K562 (cell line): ENCODE data around the gene CTNS. TPM values are rescaled to one million over a fixed set of nuclear protein-coding genes. Genes with fewer than 3 reads are reported as not detected.

ENCODE experiments used
- CC2D1A ChIP-seq: fragments of 450-650 bp; IDR thresholded peaks from 2 replicates; pipeline ENCODE4 v1.6.1; 2017; ENCODE audit warnings: mild to moderate bottlenecking
- CREM ChIP-seq: IDR thresholded peaks from 2 replicates; pipeline ENCODE4 v1.6.1; 2014; ENCODE audit warnings: antibody characterized with exemption, low read depth
- E2F4 ChIP-seq: sonication (generic); formaldehyde crosslinking; IDR thresholded peaks from 2 replicates; pipeline ENCODE4 v1.8.0; 2022; ENCODE audit warnings: mild to moderate bottlenecking, low read depth, missing genetic modification reagents
- GABPA ChIP-seq: fragments of 200-800 bp; sonication (Bioruptor generic); conservative IDR thresholded peaks from 2 replicates; pipeline ENCODE4 v1.6.1; 2016; ENCODE audit warnings: low read depth, missing genetic modification characterization, missing compliant biosample characterization
- KLF16 ChIP-seq: IDR thresholded peaks from 2 replicates; pipeline ENCODE4 v1.6.1; 2016; ENCODE audit warnings: antibody characterized with exemption
- L3MBTL2 ChIP-seq: fragments of 450-650 bp; IDR thresholded peaks from 2 replicates; pipeline ENCODE4 v1.6.1; 2016; ENCODE audit warnings: mild to moderate bottlenecking, moderate library complexity
- MAZ ChIP-seq, 2 experiments: fragments of 450-650 bp in 1 of 2; sonication (generic) in 1 of 2; formaldehyde crosslinking; IDR thresholded peaks in 1 of 2; conservative IDR thresholded peaks in 1 of 2; 2 replicates each; pipeline versions ENCODE4 v1.4.0 to v1.5.0; 2020; ENCODE audit warnings: mild to moderate bottlenecking in 1 of 2, missing genetic modification reagents in 1 of 2
- NR2C1 ChIP-seq, 2 experiments: fragments of 450-650 bp; IDR thresholded peaks; 2 replicates each; pipeline ENCODE4 v1.6.1; 2017; ENCODE audit warnings: mild to moderate bottlenecking in 2 of 2, antibody characterized with exemption in 1 of 2, inconsistent platforms in 1 of 2, missing compliant biosample characterization in 1 of 2, missing genetic modification characterization in 1 of 2
- RB1 ChIP-seq: fragments of 450-650 bp; IDR thresholded peaks from 2 replicates; pipeline ENCODE4 v1.6.1; 2017; ENCODE audit warnings: low read depth, mild to moderate bottlenecking
- REST ChIP-seq, 2 experiments: fragments of 450-650 bp; formaldehyde crosslinking in 1 of 2; IDR thresholded peaks; 2 replicates each; pipeline versions ENCODE4 v1.4.0 to v1.6.1; 2014 to 2020; ENCODE audit warnings: mild to moderate bottlenecking in 2 of 2, borderline replicate concordance in 1 of 2, low read depth in 1 of 2
- SMAD2 ChIP-seq: fragments of 150-350 bp; IDR thresholded peaks from 2 replicates; pipeline ENCODE4 v1.6.1; 2014; ENCODE audit warnings: low read depth, mild to moderate bottlenecking, low read length
- SMC3 ChIP-seq: conservative IDR thresholded peaks from 2 replicates; pipeline ENCODE4 v1.6.1; 2011; ENCODE audit warnings: low read depth, low read length, improper control_type of control experiment; ENCODE audit not compliant: insufficient read depth
- SNRNP70 ChIP-seq: fragments of 200-400 bp; formaldehyde crosslinking; optimal IDR thresholded peaks from 2 replicates; pipeline ENCODE3; 2017; ENCODE audit warnings: low read depth, low read length
- XRCC5 ChIP-seq: fragments of 200-400 bp; formaldehyde crosslinking; IDR thresholded peaks from 2 replicates; pipeline ENCODE4 v1.6.1; 2017; ENCODE audit warnings: low read depth, mild to moderate bottlenecking, low read length
- YY1 ChIP-seq, 3 experiments: IDR thresholded peaks; 2 replicates each; pipeline ENCODE4 v1.6.1; 2011; ENCODE audit warnings: low read length in 2 of 3, mild to moderate bottlenecking in 2 of 3, moderate library complexity in 2 of 3, borderline replicate concordance in 1 of 3, control low read depth in 1 of 3, low read depth in 1 of 3; ENCODE audit not compliant: insufficient read depth in 3 of 3, insufficient replicate concordance in 2 of 3, control insufficient read depth in 1 of 3, insufficient read length in 1 of 3; ENCODE audit errors: extremely low read depth in 1 of 3
- ZNF384 ChIP-seq: IDR thresholded peaks from 2 replicates; pipeline ENCODE4 v1.6.1; 2012; ENCODE audit warnings: low read depth, low read length, improper control_type of control experiment
- polyA plus RNA-seq, 8 experiments: library from polyadenylated mRNA; depleted of rRNA in 4 of 8; stranded (reverse) in 5 of 8; unstranded in 3 of 8; fragments of >200 nt; fragmentation: Nextera tagmentation in 2 of 8; fragmentation: Illumina TruSeq in 1 of 8; extraction: Ambion mirVana in 2 of 8; extraction: Trizol in 1 of 8; gene quantifications; 2 replicates each; pipeline versions ENCODE4 v1.2.1 to v1.2.3, GENCODE V29; 2011 to 2014; ENCODE audit warnings: inconsistent platforms in 1 of 8, missing spikeins in 1 of 8
- total RNA-seq, 7 experiments: library from RNA; depleted of rRNA in 6 of 7; stranded (reverse); fragments of >200 nt in 6 of 7; fragmentation: Illumina TruSeq in 2 of 7; extraction: Trizol in 2 of 7; gene quantifications; 2 replicates each; pipeline versions ENCODE4 v1.2.1 to v1.2.3, GENCODE V29; 2011 to 2021; ENCODE audit warnings: low replicate concordance in 1 of 7

The CTNS gene
- total and polyA plus RNA-seq, 9 of the 15 experiments (the other 6 are each of a cell fraction or from before 2014, with no cell fraction given) = 0.66 to 8.4 (median 4.9) TPM

- TF ChIP-seq REST (IDR thresholded peaks at IDR 0.05; ENCODE audit: borderline replicate concordance) (peak; percentile 62; the same call in 1 of the 2 replicates), REST (CRISPR knock-in tag; IDR thresholded peaks at IDR 0.05; ENCODE audit: low read depth) (no peak), E2F4 (no peak), XRCC5 (0 out of 2 replicates have a peak, but pooled peaks have one; percentile 38), SNRNP70 (no peak), SMC3 (peak; percentile 50; the same call in 1 of the 2 replicates), MAZ (CRISPR knock-in tag; conservative IDR thresholded peaks at IDR 0.05 in 1 of 2, IDR thresholded peaks at IDR 0.05 in 1 of 2) (peak in 1 of 2 experiments; percentile 43; a peak in 1 of 4 replicates), YY1 (IDR thresholded peaks at IDR 0.05; ENCODE audit: borderline replicate concordance in 1 of 3, control insufficient read depth in 1 of 3, extremely low read depth in 1 of 3, insufficient read depth in 3 of 3, insufficient read length in 1 of 3, insufficient replicate concordance in 2 of 3, low read depth in 1 of 3, low read length in 2 of 3) (peak in 1 of 3 experiments; percentile 60), ZNF384 (no peak), L3MBTL2 (no peak), RB1 (0 out of 2 replicates have a peak, but pooled peaks have one; percentile 20), NR2C1 (IDR thresholded peaks at IDR 0.05) (peak; percentile 36; the same call in 1 of the 2 replicates), NR2C1 (tag; IDR thresholded peaks at IDR 0.05) (no peak), SMAD2 (no peak), CREM (0 out of 2 replicates have a peak, but pooled peaks have one; percentile 2), GABPA (tag) (no peak), CC2D1A (0 out of 2 replicates have a peak, but pooled peaks have one; percentile 65), KLF16 (peak; percentile 49; the same call in 1 of the 2 replicates)
Measured at GRCh38 chr17:3683054-3683511, 46.5 kb downstream of the CTNS start (continued).
